Tibial nerve (tissue), 4 donors: ENCODE measurements around the gene RPS6KA2. TPM values are rescaled to one million over a fixed set of nuclear protein-coding genes. Genes with fewer than 3 reads are reported as not detected.

Source experiments
- DNase-seq, 2 donors: peaks; one replicate each; pipeline ENCODE4 v3.0.0-alpha.2; 2019; ENCODE audit warnings: low spot score in 2 of 2
- H3K27ac ChIP-seq, 4 donors: fragments of 200-600 bp; sonication (generic) in 3 of 4; one replicate each; pipeline ENCODE4 v1.5.1; 2017 to 2019; ENCODE audit warnings: mild to moderate bottlenecking in 1 of 4
- H3K27me3 ChIP-seq, 2 donors: fragments of 200-600 bp; sonication (generic) in 1 of 2; one replicate each; pipeline versions ENCODE4 v1.5.1 to v1.6.0; 2017 to 2019
- H3K36me3 ChIP-seq, 3 donors: fragments of 200-600 bp; sonication (generic); one replicate each; pipeline ENCODE4 v1.5.1; 2018 to 2019
- H3K4me1 ChIP-seq, 4 donors: fragments of 200-600 bp; sonication (generic) in 3 of 4; one replicate each; pipeline ENCODE4 v1.5.1; 2017 to 2019
- H3K4me3 ChIP-seq, 4 donors: fragments of 200-600 bp; sonication (generic) in 3 of 4; one replicate each; pipeline ENCODE4 v1.5.1; 2017 to 2019; ENCODE audit warnings: mild to moderate bottlenecking in 1 of 4, moderate library complexity in 1 of 4
- H3K9me3 ChIP-seq, 4 donors: fragments of 200-600 bp; sonication (generic) in 3 of 4; one replicate each; pipeline ENCODE4 v1.5.1; 2017 to 2019
- CTCF ChIP-seq, 5 experiments: fragments of 200-600 bp in 3 of 5; fragments of 450-650 bp in 2 of 5; sonication (generic) in 3 of 5; IDR thresholded peaks; one replicate each; pipeline ENCODE4 v1.5.1; 2016 to 2019; ENCODE audit warnings: antibody characterized with exemption in 5 of 5, mild to moderate bottlenecking in 3 of 5, moderate library complexity in 2 of 5
- EP300 ChIP-seq, 2 donors: sonication (generic); formaldehyde crosslinking; IDR thresholded peaks; one replicate each; pipeline ENCODE4 v1.6.1; 2017; ENCODE audit warnings: antibody characterized with exemption in 2 of 2, mild to moderate bottlenecking in 1 of 2
- POLR2A ChIP-seq, 2 donors: fragments of 450-650 bp; IDR thresholded peaks; one replicate each; pipeline ENCODE4 v1.6.1; 2017; ENCODE audit warnings: antibody characterized with exemption in 2 of 2, mild to moderate bottlenecking in 2 of 2, moderate library complexity in 2 of 2
- WGBS, 2 donors: methylation state at CpG; one replicate each; pipeline ENCODE4 v1.1.5; 2018; 5-methylcytosine and 5-hydroxymethylcytosine counted together
- total RNA-seq, 4 donors: library from RNA; depleted of rRNA; stranded (reverse); fragments of >200 nt; gene quantifications; one replicate each; pipeline ENCODE4 v1.1.0, GENCODE V29; 2016

The RPS6KA2 gene
- total RNA-seq, 4 donors from 2014 or later, result 89.6 to 153 (median 103) TPM

GRCh38 chr6:166567813-166568212 lies 59.2 kb downstream of the RPS6KA2 start:
- Histone ChIP-seq H3K36me3 (peaks cover 0 to 34% (median 0%) of the 10 kb centered on the region in 3 donors), H3K4me3 (no peak overlapping the region), H3K27ac (no peak overlapping the region), H3K9me3 (no peaks in the 10 kb centered on the region), H3K4me1 (peaks cover 0 to 16% (median 4%) of the 10 kb centered on the region in 4 donors), H3K27me3 (no peaks in the 10 kb centered on the region)
- TF ChIP-seq EP300 (IDR thresholded peaks at IDR 0.05), result no peak
- no peak for TF ChIP-seq POLR2A (IDR thresholded peaks at IDR 0.05)
- TF ChIP-seq CTCF (IDR thresholded peaks at IDR 0.05), result no peak
- DNase-seq, result no peak
- 82 to 87% methylated on average over 8 of the region's 8 CpGs for WGBS, 2 donors

GRCh38 chr6:166567107-166567506 lies 59.9 kb downstream of the RPS6KA2 start:
- H3K27ac ChIP-seq, result no peak overlapping the region
- no peaks in the 10 kb centered on the region for H3K9me3 ChIP-seq
- H3K27me3 ChIP-seq, result no peaks in the 10 kb centered on the region
- DNase-seq, result no peak
- TF ChIP-seq POLR2A (IDR thresholded peaks at IDR 0.05) (no peak), CTCF (IDR thresholded peaks at IDR 0.05) (no peak), EP300 (IDR thresholded peaks at IDR 0.05) (no peak)
- no peak overlapping the region for H3K4me3 ChIP-seq
- peaks cover 0 to 36% (median 0%) of the 10 kb centered on the region in 3 donors for H3K36me3 ChIP-seq
- WGBS, 2 donors, result 73 to 80% methylated on average over 8 of the region's 8 CpGs
- peaks cover 0 to 9% (median under 1%) of the 10 kb centered on the region in 4 donors for H3K4me1 ChIP-seq

- DNase-seq, result no peak
- Histone ChIP-seq H3K27ac (no peak overlapping the region), H3K9me3 (no peaks in the 10 kb centered on the region), H3K27me3 (no peaks in the 10 kb centered on the region), H3K4me1 (peaks cover 0 to under 1% (median 0%) of the 10 kb centered on the region in 4 donors), H3K36me3 (peaks cover 0 to 36% (median 0%) of the 10 kb centered on the region in 3 donors), H3K4me3 (no peak overlapping the region)
- 95 to 98% methylated on average over 10 to 12 of the region's 12 CpGs for WGBS, 2 donors
- TF ChIP-seq POLR2A (IDR thresholded peaks at IDR 0.05) (no peak), EP300 (IDR thresholded peaks at IDR 0.05) (no peak), CTCF (IDR thresholded peaks at IDR 0.05) (no peak)
Measured at GRCh38 chr6:166566026-166567011, 60.7 kb downstream of the RPS6KA2 start.

- 79 to 82% methylated on average over 16 to 24 of the region's 24 CpGs for WGBS, 2 donors
- Histone ChIP-seq H3K27ac (no peak overlapping the region), H3K36me3 (peaks cover 0 to 45% (median 0%) of the 10 kb centered on the region in 3 donors), H3K27me3 (no peaks in the 10 kb centered on the region), H3K4me1 (no peaks in the 10 kb centered on the region), H3K9me3 (peaks cover 0 to 4% (median under 1%) of the 10 kb centered on the region in 4 donors), H3K4me3 (no peak overlapping the region)
- TF ChIP-seq CTCF (IDR thresholded peaks at IDR 0.05) (no peak), POLR2A (IDR thresholded peaks at IDR 0.05) (no peak), EP300 (IDR thresholded peaks at IDR 0.05) (no peak)
- DNase-seq, result no peak
Measured at GRCh38 chr6:166565084-166565967, 61.7 kb downstream of the RPS6KA2 start.
